Hippocampal formation (tissue), 2 donors: ENCODE data around the gene MRPL20.
"Not testable (repeated sequence)": the region's sequence is repeated elsewhere in the genome, so short reads cannot be mapped to it uniquely, and the experiment has no call there.

Source experiments
- DNase-seq, 2 donors: peaks; one replicate each; lab custom pipeline; 2025; lab: John Stamatoyannopoulos, UW

Gene MRPL20

DNA sequence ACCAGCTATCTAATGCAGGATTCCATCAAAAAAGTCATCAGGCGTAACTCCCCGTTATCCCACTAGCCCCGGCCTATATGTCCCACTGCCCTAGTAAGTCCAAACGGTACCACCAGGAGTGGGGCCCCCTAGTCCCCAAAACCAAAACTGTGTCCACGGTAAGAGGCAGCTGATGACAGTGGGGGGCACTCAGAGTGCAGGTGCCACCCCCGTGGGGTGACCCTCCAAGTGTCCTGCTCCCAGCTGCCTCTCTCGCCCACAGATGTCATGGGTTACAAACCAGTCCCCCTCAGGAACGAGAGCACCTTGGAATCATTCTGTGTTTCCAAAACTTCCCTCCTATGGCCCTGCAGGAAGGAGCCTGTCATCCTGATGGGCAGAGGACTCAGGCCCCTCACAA is 21.2 kb downstream of the MRPL20 start:
- no peak for DNase-seq

GRCh38 chr1:1385339-1385738 is 21.8 kb downstream of the MRPL20 start:
- DNase-seq = not testable (repeated sequence)

GRCh38 chr1:1381294-1381693 is 25.8 kb downstream of the MRPL20 start:
- no peak for DNase-seq

DNA sequence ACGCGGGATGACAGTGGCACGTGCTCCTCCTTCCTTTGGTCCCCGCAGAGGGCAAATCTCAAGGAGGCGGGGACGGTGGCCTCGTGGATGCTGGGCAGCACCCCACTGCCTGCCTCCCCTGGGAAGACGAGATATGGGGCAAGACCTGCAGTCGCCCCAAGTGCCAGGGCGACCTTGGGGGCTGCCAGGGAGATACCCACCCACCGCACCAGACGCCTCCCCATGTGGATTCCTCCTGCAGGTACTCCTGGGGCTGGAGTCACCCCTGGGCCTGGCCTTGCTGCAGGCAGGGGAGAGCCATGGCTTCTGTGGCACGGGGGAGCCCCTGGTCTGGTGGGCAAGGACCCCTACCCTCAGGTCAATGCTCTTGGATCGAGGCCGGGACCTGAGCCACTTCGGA is 26.2 kb downstream of the MRPL20 start:
- DNase-seq = no peak

DNA sequence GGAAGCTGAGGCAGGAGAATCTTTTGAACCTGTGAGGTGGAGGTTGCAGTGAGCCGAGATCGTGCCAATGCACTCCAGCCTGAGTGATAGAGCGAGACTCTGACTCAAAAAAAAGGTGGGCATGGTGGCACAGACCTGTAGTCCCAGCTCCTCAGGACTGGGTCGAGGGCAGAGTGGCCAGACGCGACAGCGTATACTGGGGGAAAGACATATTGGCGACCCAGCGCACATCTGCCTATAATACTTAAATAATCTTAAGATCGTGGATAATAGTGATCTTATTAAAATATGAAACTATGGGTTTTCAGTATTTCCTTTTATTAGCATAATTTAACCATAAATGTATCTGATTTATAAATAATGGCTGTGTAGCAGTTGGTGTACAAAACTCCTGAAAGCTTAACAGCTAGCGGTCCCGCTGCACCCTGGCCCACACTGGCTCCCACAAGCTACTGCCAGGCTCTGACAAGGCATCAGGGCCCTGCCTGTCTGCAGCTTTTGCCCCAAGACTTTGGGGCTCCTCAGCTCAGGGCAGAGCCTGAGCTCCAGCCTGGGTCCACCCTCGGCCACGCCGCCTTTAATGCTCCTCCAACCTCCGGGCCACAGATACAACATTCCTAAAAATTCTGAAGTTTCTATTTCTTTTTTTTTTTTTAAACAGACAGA is 29.4 kb downstream of the MRPL20 start:
- no peak for DNase-seq

- DNase-seq = no peak
These were observed 30.4 kb downstream of the MRPL20 start for GRCh38 chr1:1376551-1377226.

- peak; percentile 98 for DNase-seq
These were observed 32.0 kb downstream of the MRPL20 start, which contains the start of gene AURKAIP1 for GRCh38 chr1:1374929-1375662. TSS of gene AURKAIP1 (minus strand) at chr1:1375207. CDS start at chr1:1374756, 451 bp downstream.

- DNase-seq = no peak
These were observed 32.5 kb downstream of the MRPL20 start for GRCh38 chr1:1374589-1374928.

- DNase-seq = no peak
These were observed 33.1 kb downstream of the MRPL20 start for GRCh38 chr1:1373815-1374588.

- DNase-seq = no peak
These were observed 33.9 kb downstream of the MRPL20 start for GRCh38 chr1:1373051-1373814.

- peak in 1 of 2 donors; percentile 23 for DNase-seq
These were observed 35.1 kb downstream of the MRPL20 start for GRCh38 chr1:1371746-1372711.

GRCh38 chr1:1371364-1371745 is 35.7 kb downstream of the MRPL20 start:
- no peak for DNase-seq

DNA sequence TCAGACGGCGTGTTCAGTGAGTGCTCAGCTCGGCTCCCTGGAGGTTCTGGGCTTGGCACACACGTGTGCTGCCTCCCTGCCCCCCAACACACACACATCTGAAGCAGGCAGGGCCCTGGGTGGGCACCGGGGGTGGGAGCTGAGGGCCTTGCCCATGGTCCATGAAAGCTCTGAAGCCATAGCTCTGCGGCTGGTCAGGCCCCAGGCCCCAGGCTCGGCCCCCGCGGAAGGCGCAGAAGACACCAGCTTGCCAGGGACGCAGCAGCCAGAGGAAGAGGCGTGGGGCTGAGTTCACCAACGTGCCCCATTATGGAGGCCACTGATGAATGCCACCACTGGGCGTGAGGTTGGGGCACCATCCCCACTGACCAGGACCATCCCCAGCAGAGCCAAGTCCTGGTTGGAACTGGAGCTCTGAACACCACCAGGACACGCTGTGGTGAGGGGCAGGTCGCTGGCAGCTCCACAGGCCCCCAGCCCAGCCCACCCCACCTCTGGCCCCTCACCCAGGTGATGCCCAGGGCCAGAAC is 36.3 kb downstream of the MRPL20 start:
- DNase-seq = no peak

DNA sequence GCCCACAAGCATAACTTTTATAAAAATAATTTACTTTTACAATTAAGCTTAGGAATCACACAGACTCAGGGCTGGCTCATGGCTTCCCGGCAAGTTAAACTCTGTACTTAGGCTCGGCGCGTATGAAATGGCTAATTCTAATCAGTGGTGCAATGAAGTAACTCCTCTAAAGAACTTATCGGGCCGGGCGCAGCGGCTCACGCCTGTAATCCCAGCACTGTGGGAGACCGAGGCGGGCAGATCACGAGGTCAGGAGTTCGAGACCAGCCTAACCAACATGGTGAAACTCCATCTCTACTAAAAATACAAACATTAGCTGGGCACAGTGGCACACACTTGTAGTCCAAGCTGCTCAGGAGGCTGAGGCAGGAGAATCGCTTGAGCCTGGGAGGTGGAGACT is 37.0 kb downstream of the MRPL20 start:
- DNase-seq = not testable (repeated sequence)

GRCh38 chr1:1367315-1367714 is 39.8 kb downstream of the MRPL20 start:
- no peak for DNase-seq

- no peak for DNase-seq
These were observed 40.4 kb downstream of the MRPL20 start for GRCh38 chr1:1366699-1367066.

DNA sequence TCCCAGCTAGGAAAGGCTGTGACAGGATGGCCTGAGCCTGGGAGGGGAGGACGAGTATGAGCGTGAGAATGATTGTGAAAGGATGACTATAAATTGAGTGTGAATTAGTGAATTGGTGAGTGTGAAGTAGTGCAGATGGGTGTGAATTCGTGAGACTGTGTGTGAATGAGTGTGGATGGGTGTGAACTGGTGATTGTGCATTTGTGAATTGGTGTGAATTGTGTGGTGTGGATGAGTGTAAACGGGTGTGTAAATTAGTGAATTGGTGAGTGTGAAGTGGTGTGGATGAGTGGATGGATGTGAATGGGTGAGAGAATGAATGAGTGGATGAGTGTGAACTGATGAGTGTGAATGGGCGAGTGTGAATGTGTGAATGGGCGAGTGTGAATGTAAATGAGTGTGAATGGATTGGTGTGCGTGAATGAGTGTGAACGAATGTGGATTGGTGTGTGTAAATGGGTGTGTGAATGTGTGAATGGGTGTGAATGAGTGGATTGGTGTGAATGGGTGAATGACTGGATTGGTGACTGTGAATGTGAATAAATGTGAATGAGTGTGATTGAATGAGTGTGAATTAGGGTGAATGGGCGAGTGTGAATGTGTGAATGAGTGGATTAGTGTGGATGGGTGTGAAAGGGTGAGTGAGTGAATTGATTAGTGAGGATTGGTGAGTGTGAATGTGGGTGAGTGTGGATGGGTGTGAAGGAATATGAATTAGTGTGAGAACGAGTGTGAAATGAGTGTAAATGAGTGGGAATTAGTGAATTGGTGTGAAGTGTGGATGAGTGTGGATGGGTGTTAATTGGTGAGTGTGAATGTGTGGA is 41.0 kb downstream of the MRPL20 start:
- DNase-seq = no peak

GRCh38 chr1:1364266-1364665 is 42.8 kb downstream of the MRPL20 start:
- no peak for DNase-seq

DNA sequence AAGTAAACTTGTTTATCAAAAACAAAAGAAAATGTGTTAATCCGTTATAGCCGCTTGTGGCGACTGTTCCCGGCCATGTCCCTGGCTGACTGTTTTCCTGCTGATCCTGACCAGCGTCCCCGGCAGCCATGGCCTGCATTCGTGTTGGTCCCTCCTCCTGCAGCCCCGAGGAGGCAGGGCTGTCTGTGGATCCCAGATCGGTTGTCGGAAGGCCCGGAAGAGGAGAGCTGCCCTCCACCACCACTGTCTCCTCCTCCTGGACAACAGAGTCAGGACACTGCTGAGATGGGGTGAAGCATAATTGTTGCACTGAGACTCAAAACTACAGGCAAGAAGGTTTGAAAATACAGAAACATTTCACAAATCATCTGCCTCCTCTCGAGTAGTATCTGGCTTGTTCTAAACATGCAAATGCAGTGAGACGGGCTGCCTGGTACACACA is 45.1 kb downstream of the MRPL20 start:
- no peak for DNase-seq
